Hematopoietic multipotent progenitor cell treated with erythropoietin and hydrocortisone succinate and interleukin-3 and kit ligand, for 4 days (in vitro differentiated cells): ENCODE data around the gene GHDC.

Source experiments
- DNase-seq: peaks from one replicate; pipeline ENCODE4 v3.0.0-alpha.2; 2015

GHDC gene

GRCh38 chr17:42181851-42182207 is 12.5 kb downstream of the GHDC start:
- DNase-seq, result no peak

GRCh38 chr17:42180922-42181850 is 13.1 kb downstream of the GHDC start, which contains the start of gene KCNH4:
Gene KCNH4, minus strand, starts transcription at chr17:42181142. Its CDS starts 197 bp downstream, at chr17:42180945.
- DNase-seq, result peak; percentile 93

- DNase-seq, result no peak
These were observed 13.8 kb downstream of the GHDC start for GRCh38 chr17:42180411-42180921.

GRCh38 chr17:42179911-42180410 is 14.3 kb downstream of the GHDC start:
- DNase-seq, result peak; percentile 68

- DNase-seq, result no peak
These were observed 15.0 kb downstream of the GHDC start for GRCh38 chr17:42179335-42179734.

GRCh38 chr17:42178817-42179216 is 15.5 kb downstream of the GHDC start:
- no peak for DNase-seq

GRCh38 chr17:42177684-42178083 is 16.6 kb downstream of the GHDC start:
- DNase-seq, result no peak

GRCh38 chr17:42174126-42174783 is 20.0 kb downstream of the GHDC start:
- no peak for DNase-seq

- DNase-seq, result no peak
These were observed 22.5 kb downstream of the GHDC start for GRCh38 chr17:42171831-42172230.

GRCh38 chr17:42169351-42169750 is 24.9 kb downstream of the GHDC start:
- no peak for DNase-seq

GRCh38 chr17:42167807-42168206 is 26.5 kb downstream of the GHDC start:
- no peak for DNase-seq

GRCh38 chr17:42166196-42166763 is 28.0 kb downstream of the GHDC start:
- no peak for DNase-seq

- DNase-seq, result no peak
These were observed 28.5 kb downstream of the GHDC start for GRCh38 chr17:42165751-42166150.

- no peak for DNase-seq
These were observed 30.4 kb downstream of the GHDC start for GRCh38 chr17:42163696-42164407.

GRCh38 chr17:42163113-42163512 is 31.2 kb downstream of the GHDC start:
- DNase-seq, result peak; percentile 64

GRCh38 chr17:42160531-42160910 is 33.8 kb downstream of the GHDC start:
- no peak for DNase-seq

- no peak for DNase-seq
These were observed 34.3 kb downstream of the GHDC start for GRCh38 chr17:42159796-42160530.

- DNase-seq, result no peak
These were observed 38.7 kb downstream of the GHDC start for GRCh38 chr17:42155614-42156045.

- DNase-seq, result peak; percentile 60
These were observed 40.2 kb downstream of the GHDC start for GRCh38 chr17:42153919-42154742.

- no peak for DNase-seq
These were observed 47.2 kb downstream of the GHDC start for GRCh38 chr17:42146911-42147607.
